ENCODE data around the gene TBC1D22A. TPM values are rescaled to one million over a fixed set of nuclear protein-coding genes. Genes with fewer than 3 reads are reported as not detected.

TBC1D22A gene
- total RNA-seq, 1 experiment from 2014 or later = 8.2 TPM

DNA sequence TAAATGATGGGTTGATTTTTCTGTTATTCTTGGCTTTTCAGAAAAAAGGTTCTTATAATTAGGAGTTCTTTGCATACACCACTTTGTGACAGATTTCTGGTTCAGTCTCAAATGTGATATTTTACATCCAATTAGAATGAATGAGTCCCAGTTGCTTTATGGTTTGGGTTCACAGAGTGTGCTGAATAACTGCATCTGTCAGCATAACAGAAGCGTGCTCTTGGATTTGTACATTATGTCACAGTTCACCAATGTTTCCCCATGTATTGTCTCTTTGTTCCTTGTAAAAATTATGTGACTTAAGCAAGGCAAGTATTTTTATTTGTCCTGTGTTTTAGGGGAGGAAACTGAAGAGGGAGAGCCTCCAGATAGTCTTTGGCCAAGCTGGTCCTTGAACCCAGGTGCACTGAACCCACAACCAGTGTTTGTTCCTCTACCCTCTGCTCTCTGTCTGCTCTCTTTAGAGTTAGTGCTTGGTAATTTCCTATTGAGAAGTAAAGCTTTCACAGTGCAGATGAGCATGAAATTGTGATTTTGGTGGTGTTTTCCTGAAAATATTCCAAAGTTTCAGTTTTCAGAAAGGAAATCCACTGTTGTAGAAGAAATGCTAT, 107.5 kb downstream of the TBC1D22A start:
- Histone ChIP-seq H3K4me3 (ENCODE audit: insufficient read depth, low read depth, low read length) (no peak overlapping the region), H3K27me3 (ENCODE audit: control insufficient read depth, insufficient read depth, low read length) (no peaks in the 10 kb centered on the region), H3K36me3 (replicated peaks; ENCODE audit: control insufficient read depth, insufficient read depth, low read length) (no peaks in the 10 kb centered on the region)
- no peak for DNase-seq

GRCh38 chr22:46871826-46872225, 109.4 kb downstream of the TBC1D22A start:
- H3K4me3 ChIP-seq (ENCODE audit: insufficient read depth, low read depth, low read length) = no peak overlapping the region

DNA sequence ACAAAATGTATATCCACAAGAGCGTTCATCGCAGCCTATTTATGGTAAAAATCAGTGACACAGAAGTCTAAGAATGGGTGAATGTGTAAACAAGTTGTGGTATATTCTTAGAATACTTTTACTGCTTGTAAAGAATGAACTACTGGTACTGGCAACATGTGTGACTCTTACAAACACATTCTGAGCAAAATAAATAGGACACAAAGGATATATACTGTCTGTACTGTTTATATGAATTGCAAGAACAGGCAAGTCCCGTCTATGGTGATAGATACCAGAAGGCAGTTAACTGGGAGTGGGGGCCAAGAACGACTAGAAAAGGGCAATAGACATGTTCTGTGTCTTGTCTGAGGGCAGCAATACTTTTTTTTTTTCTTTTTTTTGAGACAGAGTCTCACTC, 112.6 kb downstream of the TBC1D22A start:
- DNase-seq = no peak
- Histone ChIP-seq H3K27me3 (ENCODE audit: control insufficient read depth, insufficient read depth, low read length) (no peaks in the 10 kb centered on the region), H3K36me3 (replicated peaks; ENCODE audit: control insufficient read depth, insufficient read depth, low read length) (no peaks in the 10 kb centered on the region), H3K4me3 (ENCODE audit: insufficient read depth, low read depth, low read length) (no peak overlapping the region)

More at GRCh38 chr22:46871826-46872225, 109.4 kb downstream of the TBC1D22A start:
- DNase-seq = no peak
- Histone ChIP-seq H3K36me3 (replicated peaks; ENCODE audit: control insufficient read depth, insufficient read depth, low read length) (no peaks in the 10 kb centered on the region), H3K27me3 (ENCODE audit: control insufficient read depth, insufficient read depth, low read length) (no peaks in the 10 kb centered on the region)

DNA sequence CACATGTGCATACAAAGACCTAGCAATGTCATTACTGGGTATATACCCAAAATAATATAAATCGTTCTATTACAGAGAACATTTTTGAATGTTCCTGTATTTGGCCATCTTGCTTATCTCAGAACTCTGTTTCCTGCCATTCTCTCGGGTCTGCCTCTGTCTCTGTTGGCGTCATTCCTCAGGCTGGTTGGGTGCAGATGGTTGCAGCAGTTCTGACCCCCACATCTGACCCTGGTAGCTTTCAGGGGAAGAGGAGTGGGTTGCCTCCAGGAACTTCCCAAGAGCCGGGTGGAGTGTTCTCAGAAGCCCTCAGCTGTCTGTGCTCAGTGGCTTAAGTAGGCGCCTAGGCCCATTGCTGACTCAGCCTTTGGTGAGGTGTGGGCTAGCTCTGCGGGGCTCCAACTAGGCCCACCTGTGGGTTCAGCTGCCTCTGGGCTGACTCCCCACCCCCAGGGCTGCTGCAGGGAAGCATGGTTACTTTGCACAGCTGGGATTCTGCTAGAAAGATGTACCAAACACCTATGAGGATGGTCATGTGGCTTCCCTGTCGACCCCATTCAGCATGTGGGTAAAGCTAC, 114.0 kb downstream of the TBC1D22A start:
- H3K4me3 ChIP-seq (ENCODE audit: insufficient read depth, low read depth, low read length) = no peak overlapping the region
- no peak for DNase-seq
- H3K27me3 ChIP-seq (ENCODE audit: control insufficient read depth, insufficient read depth, low read length) = no peaks in the 10 kb centered on the region
- H3K36me3 ChIP-seq (replicated peaks; ENCODE audit: control insufficient read depth, insufficient read depth, low read length) = no peaks in the 10 kb centered on the region

- H3K4me3 ChIP-seq (ENCODE audit: insufficient read depth, low read depth, low read length) = no peak overlapping the region
- no peaks in the 10 kb centered on the region for H3K27me3 ChIP-seq (ENCODE audit: control insufficient read depth, insufficient read depth, low read length)
- H3K36me3 ChIP-seq (replicated peaks; ENCODE audit: control insufficient read depth, insufficient read depth, low read length) = no peaks in the 10 kb centered on the region
- peak; percentile 68 for DNase-seq
These were observed 115.9 kb downstream of the TBC1D22A start for GRCh38 chr22:46878191-46878948.

DNA sequence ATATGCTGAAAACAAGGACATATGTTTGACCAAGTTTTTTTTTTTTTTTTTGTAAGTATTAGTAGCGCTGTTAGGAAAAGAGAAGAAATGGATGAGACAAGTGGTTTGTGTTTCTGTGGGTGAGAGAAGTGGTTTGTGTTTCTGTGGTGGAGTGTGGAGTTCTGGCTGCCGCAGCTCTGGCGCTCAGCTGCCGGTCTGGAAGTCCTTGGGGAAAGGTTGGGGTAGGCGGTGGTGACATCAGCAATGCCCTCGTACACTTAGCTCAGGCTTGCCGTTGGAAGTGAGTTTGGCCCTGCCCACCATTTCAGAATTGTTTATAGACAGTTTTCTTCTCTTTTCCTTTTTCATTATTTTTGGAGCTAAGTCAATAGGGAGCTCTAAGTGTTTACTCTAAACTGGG, 116.6 kb downstream of the TBC1D22A start:
- Histone ChIP-seq H3K36me3 (replicated peaks; ENCODE audit: control insufficient read depth, insufficient read depth, low read length) (no peaks in the 10 kb centered on the region), H3K27me3 (ENCODE audit: control insufficient read depth, insufficient read depth, low read length) (no peaks in the 10 kb centered on the region), H3K4me3 (ENCODE audit: insufficient read depth, low read depth, low read length) (no peak overlapping the region)
- DNase-seq = no peak

- H3K4me3 ChIP-seq (ENCODE audit: insufficient read depth, low read depth, low read length) = no peak overlapping the region
- no peaks in the 10 kb centered on the region for H3K36me3 ChIP-seq (replicated peaks; ENCODE audit: control insufficient read depth, insufficient read depth, low read length)
- no peaks in the 10 kb centered on the region for H3K27me3 ChIP-seq (ENCODE audit: control insufficient read depth, insufficient read depth, low read length)
- DNase-seq = no peak
These were observed 119.1 kb downstream of the TBC1D22A start for GRCh38 chr22:46881373-46882118.

GRCh38 chr22:46883092-46883910, 120.9 kb downstream of the TBC1D22A start:
- DNase-seq = no peak
- Histone ChIP-seq H3K36me3 (replicated peaks; ENCODE audit: control insufficient read depth, insufficient read depth, low read length) (no peaks in the 10 kb centered on the region), H3K4me3 (ENCODE audit: insufficient read depth, low read depth, low read length) (no peak overlapping the region), H3K27me3 (ENCODE audit: control insufficient read depth, insufficient read depth, low read length) (no peaks in the 10 kb centered on the region)

DNA sequence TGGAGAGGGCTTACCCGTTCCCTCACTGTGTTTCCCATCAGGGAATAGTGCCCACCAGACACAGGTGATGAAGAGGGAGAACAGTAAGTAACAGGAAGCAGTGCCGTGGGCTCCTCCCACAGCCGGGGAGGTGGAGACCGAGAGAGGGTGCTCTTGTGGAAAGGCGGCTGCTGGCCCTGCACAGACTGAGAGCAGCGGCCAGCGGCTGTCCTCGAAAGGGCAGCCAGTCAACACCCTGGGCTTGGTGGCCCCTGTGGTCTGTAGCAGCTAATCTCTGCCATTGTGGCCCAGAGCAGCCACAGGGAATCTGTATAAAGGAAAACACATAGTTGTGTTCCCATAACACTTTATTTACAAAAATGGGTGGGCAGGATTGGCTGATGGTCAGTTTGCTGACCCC, 121.9 kb downstream of the TBC1D22A start:
- no peaks in the 10 kb centered on the region; the same call in 1 of the 2 replicates for H3K36me3 ChIP-seq (replicated peaks; ENCODE audit: control insufficient read depth, insufficient read depth, low read length)
- no peaks in the 10 kb centered on the region for H3K27me3 ChIP-seq (ENCODE audit: control insufficient read depth, insufficient read depth, low read length)
- H3K4me3 ChIP-seq (ENCODE audit: insufficient read depth, low read depth, low read length) = no peak overlapping the region
- DNase-seq = no peak

- no peak for DNase-seq
- Histone ChIP-seq H3K4me3 (ENCODE audit: insufficient read depth, low read depth, low read length) (no peak overlapping the region), H3K27me3 (ENCODE audit: control insufficient read depth, insufficient read depth, low read length) (no peaks in the 10 kb centered on the region), H3K36me3 (replicated peaks; ENCODE audit: control insufficient read depth, insufficient read depth, low read length) (peaks cover 1% of the 10 kb centered on the region; the same call in 1 of the 2 replicates)
These were observed 125.5 kb downstream of the TBC1D22A start for GRCh38 chr22:46887978-46888377.

- Histone ChIP-seq H3K27me3 (ENCODE audit: control insufficient read depth, insufficient read depth, low read length) (no peaks in the 10 kb centered on the region), H3K4me3 (ENCODE audit: insufficient read depth, low read depth, low read length) (no peak overlapping the region), H3K36me3 (replicated peaks; ENCODE audit: control insufficient read depth, insufficient read depth, low read length) (peaks cover 1% of the 10 kb centered on the region; the same call in 1 of the 2 replicates)
- no peak for DNase-seq
These were observed 128.4 kb downstream of the TBC1D22A start for GRCh38 chr22:46890819-46891218.

DNA sequence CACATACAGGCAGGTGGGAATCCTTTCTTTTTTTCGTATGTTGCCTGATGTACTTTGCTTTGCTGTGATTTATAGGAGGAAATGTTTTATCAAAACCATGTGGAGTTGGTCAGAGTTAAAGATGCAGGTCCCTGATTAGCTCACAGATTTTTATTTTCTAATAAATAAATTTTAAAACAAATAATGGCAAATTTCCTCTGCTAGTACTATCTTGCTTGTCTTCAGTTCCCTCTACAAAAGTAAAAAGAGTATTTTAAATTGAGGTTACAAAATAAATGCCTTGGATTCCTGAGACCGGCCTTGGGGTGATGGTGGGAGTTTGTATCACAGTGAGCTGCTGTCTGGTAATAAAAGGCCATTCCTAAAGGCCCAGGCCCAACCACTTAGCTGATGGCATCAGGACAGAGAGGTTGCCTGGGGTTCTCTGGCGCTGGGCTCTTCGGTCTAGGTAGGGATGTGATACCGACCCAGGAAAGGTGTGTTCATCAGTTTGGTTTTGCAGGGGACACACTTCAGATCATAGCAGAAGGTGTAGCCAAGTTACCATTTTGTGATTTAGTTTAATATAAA, 129.0 kb downstream of the TBC1D22A start:
- no peak for DNase-seq
- no peak overlapping the region for H3K4me3 ChIP-seq (ENCODE audit: insufficient read depth, low read depth, low read length)
- peaks cover 1% of the 10 kb centered on the region; the same call in 1 of the 2 replicates for H3K36me3 ChIP-seq (replicated peaks; ENCODE audit: control insufficient read depth, insufficient read depth, low read length)
- no peaks in the 10 kb centered on the region for H3K27me3 ChIP-seq (ENCODE audit: control insufficient read depth, insufficient read depth, low read length)

GRCh38 chr22:46892866-46893265, 130.4 kb downstream of the TBC1D22A start:
- H3K4me3 ChIP-seq (ENCODE audit: insufficient read depth, low read depth, low read length) = no peak overlapping the region
- no peak for DNase-seq
- H3K36me3 ChIP-seq (replicated peaks; ENCODE audit: control insufficient read depth, insufficient read depth, low read length) = peaks cover 1% of the 10 kb centered on the region; the same call in 1 of the 2 replicates

More at GRCh38 chr22:46892866-46893265, 130.4 kb downstream of the TBC1D22A start:
- H3K27me3 ChIP-seq (ENCODE audit: control insufficient read depth, insufficient read depth, low read length) = no peaks in the 10 kb centered on the region
